WTC11 (cell line): ENCODE measurements around the gene EHD4. TPM values are rescaled to one million over a fixed set of nuclear protein-coding genes. Genes with fewer than 3 reads are reported as not detected.

ENCODE experiments used
- ATAC-seq: fragments of 200-7000 bp; cut with Tn5 transposase; 2 replicates; pipeline ENCODE4 v1.10.0; 2021; ENCODE audit warnings: mild to moderate bottlenecking, moderate library complexity
- CTCF ChIA-PET: fragments of 300-600 bp; sonication (Branson Sonifier 250); formaldehyde crosslinking; loops from one replicate; lab custom pipeline; 2021; ENCODE audit warnings: antibody characterized with exemption; lab: Charles Lee
- POLR2A ChIA-PET: fragments of 350-600 bp; sonication (Branson Sonifier 250); formaldehyde crosslinking; loops from one replicate; lab custom pipeline; 2021; ENCODE audit warnings: antibody characterized with exemption; lab: Charles Lee
- DNase-seq: peaks from one replicate; pipeline ENCODE4 v3.0.0; 2021; ENCODE audit warnings: low spot score
- H3K27ac Mint-ChIP-seq: 2 replicates; pipeline ENCODE4 v1.8.0; 2021; ENCODE audit warnings: mixed read lengths
- H3K27me3 Mint-ChIP-seq: 2 replicates; pipeline ENCODE4 v1.8.0; 2021; ENCODE audit warnings: low read depth, mild to moderate bottlenecking, moderate library complexity, mixed read lengths
- H3K36me3 Mint-ChIP-seq: 2 replicates; pipeline ENCODE4 v1.8.0; 2021; ENCODE audit warnings: mixed read lengths
- H3K4me1 Mint-ChIP-seq: 2 replicates; pipeline ENCODE4 v1.8.0; 2022; ENCODE audit warnings: mixed read lengths
- H3K4me3 Mint-ChIP-seq: 2 replicates; pipeline ENCODE4 v1.8.0; 2021; ENCODE audit warnings: mild to moderate bottlenecking, moderate library complexity, mixed read lengths
- H3K9me3 Mint-ChIP-seq: 2 replicates; pipeline ENCODE4 v1.8.0; 2021; ENCODE audit warnings: mixed read lengths
- CDX4 ChIP-seq: fragments of 250-450 bp; sonication (Bioruptor Pico); IDR thresholded peaks from 2 replicates; pipeline ENCODE4 v1.9.0; 2021; ENCODE audit warnings: moderate library complexity, mild to moderate bottlenecking, inconsistent platforms, borderline replicate concordance
- CTCF ChIP-seq: fragments of 200-600 bp; IDR thresholded peaks from 2 replicates; pipeline ENCODE4 v1.8.0; 2022; ENCODE audit warnings: antibody characterized with exemption
- E2F4 ChIP-seq: sonication (generic); formaldehyde crosslinking; IDR thresholded peaks from 2 replicates; pipeline ENCODE4 v1.8.1; 2022; ENCODE audit warnings: low read depth, mild to moderate bottlenecking, moderate library complexity, missing genetic modification reagents, borderline replicate concordance
- GRHL2 ChIP-seq: fragments of 250-450 bp; sonication (Bioruptor Pico); IDR thresholded peaks from 2 replicates; pipeline ENCODE4 v1.8.0; 2022; ENCODE audit warnings: mild to moderate bottlenecking, moderate library complexity; ENCODE audit not compliant: insufficient replicate concordance, severe bottlenecking
- GTF2I ChIP-seq: fragments of 250-450 bp; sonication (Bioruptor Pico); conservative IDR thresholded peaks from 2 replicates; pipeline ENCODE4 v1.4.0; 2021; ENCODE audit warnings: mild to moderate bottlenecking
- HMGA2 ChIP-seq: fragments of 250-450 bp; sonication (Bioruptor Pico); IDR thresholded peaks from 2 replicates; pipeline ENCODE4 v1.4.0; 2021; ENCODE audit warnings: mild to moderate bottlenecking, moderate library complexity
- HMGXB4 ChIP-seq: sonication (generic); formaldehyde crosslinking; IDR thresholded peaks from 2 replicates; pipeline ENCODE4 v1.8.1; 2023; ENCODE audit warnings: mild to moderate bottlenecking, moderate library complexity, missing genetic modification reagents
- IRF2 ChIP-seq: sonication (generic); formaldehyde crosslinking; IDR thresholded peaks from 2 replicates; pipeline ENCODE4 v1.8.0; 2022; ENCODE audit warnings: low read depth, missing genetic modification reagents, borderline replicate concordance
- MAX ChIP-seq: sonication (generic); formaldehyde crosslinking; IDR thresholded peaks from 2 replicates; pipeline ENCODE4 v1.8.0; 2022; ENCODE audit warnings: mild to moderate bottlenecking, missing genetic modification reagents
- PRRX2 ChIP-seq: fragments of 250-450 bp; sonication (Bioruptor Pico); IDR thresholded peaks from 2 replicates; pipeline ENCODE4 v1.8.0; 2021; ENCODE audit warnings: mild to moderate bottlenecking
- RELA ChIP-seq: sonication (generic); formaldehyde crosslinking; IDR thresholded peaks from 2 replicates; pipeline ENCODE4 v1.8.1; 2022; ENCODE audit warnings: missing genetic modification reagents, mild to moderate bottlenecking, borderline replicate concordance
- SMAD3 ChIP-seq: sonication (generic); formaldehyde crosslinking; IDR thresholded peaks from 2 replicates; pipeline ENCODE4 v1.8.0; 2022; ENCODE audit warnings: missing genetic modification reagents, mild to moderate bottlenecking, borderline replicate concordance
- SP1 ChIP-seq: sonication (generic); formaldehyde crosslinking; conservative IDR thresholded peaks from 2 replicates; pipeline ENCODE4 v1.8.1; 2022; ENCODE audit warnings: missing genetic modification reagents
- TEAD1 ChIP-seq: sonication (generic); formaldehyde crosslinking; IDR thresholded peaks from 2 replicates; pipeline ENCODE4 v1.8.0; 2022; ENCODE audit warnings: mild to moderate bottlenecking, missing genetic modification reagents
- ZMAT4 ChIP-seq: fragments of 250-450 bp; sonication (Bioruptor Pico); IDR thresholded peaks from 2 replicates; pipeline ENCODE4 v1.9.0; 2021; ENCODE audit warnings: mild to moderate bottlenecking
- ZNF219 ChIP-seq: sonication (generic); formaldehyde crosslinking; IDR thresholded peaks from 2 replicates; pipeline ENCODE4 v1.8.0; 2023; ENCODE audit warnings: missing genetic modification reagents, mild to moderate bottlenecking, borderline replicate concordance
- ZNF396 ChIP-seq: fragments of 250-450 bp; sonication (Bioruptor Pico); IDR thresholded peaks from 2 replicates; pipeline ENCODE4 v1.8.0; 2021; ENCODE audit warnings: mild to moderate bottlenecking, moderate library complexity, borderline replicate concordance
- total RNA-seq: library from RNA; stranded (reverse); gene quantifications from 3 replicates; pipeline ENCODE4 v1.2.3, GENCODE V29; 2021

The EHD4 gene
- total RNA-seq, 1 experiment from 2014 or later, result 23.9 TPM

GRCh38 chr15:41934843-41935242, 37.5 kb downstream of the EHD4 start:
- Mint-ChIP-seq H3K4me3 (no peak overlapping the region), H3K9me3 (no peaks in the 10 kb centered on the region), H3K27ac (peak overlapping the region; percentile 72), H3K27me3 (no peaks in the 10 kb centered on the region), H3K36me3 (peaks cover 8% of the 10 kb centered on the region; the same call in 1 of the 2 replicates), H3K4me1 (peaks cover 34% of the 10 kb centered on the region)
- ATAC-seq, result peak; percentile 62
- no peak for DNase-seq
- no peak for TF ChIP-seq CTCF
- no peak for TF ChIP-seq ZNF219
- no peak for TF ChIP-seq SP1 (CRISPR knock-in tag)
- TF ChIP-seq IRF2 (CRISPR knock-in tag), result no peak
- TF ChIP-seq TEAD1 (CRISPR knock-in tag), result no peak
- TF ChIP-seq GTF2I (CRISPR knock-in tag), result no peak
- no peak for TF ChIP-seq SMAD3
- TF ChIP-seq E2F4 (CRISPR knock-in tag), result no peak
- no peak for TF ChIP-seq RELA
- no peak for TF ChIP-seq MAX
- no peak for TF ChIP-seq HMGXB4 (CRISPR knock-in tag)
- no peak for TF ChIP-seq ZNF396 (CRISPR knock-in tag)
- TF ChIP-seq ZMAT4 (CRISPR knock-in tag), result no peak
- CTCF ChIA-PET, result interaction anchor here (1.0 to 1.4 kb wide), 3 partner anchors 15 to 55 kb away, joined by 3 to 4 read pairs (median 3); no protein-coding TSS in a partner anchor
- POLR2A ChIA-PET, result interaction anchor here (0.6 kb wide), 1 partner anchor 126 kb away, joined by 4 read pairs; no protein-coding TSS in a partner anchor

GRCh38 chr15:41933771-41934170, 38.6 kb downstream of the EHD4 start:
- POLR2A ChIA-PET, result no interaction called here
- no peaks in the 10 kb centered on the region for H3K9me3 Mint-ChIP-seq
- TF ChIP-seq PRRX2 (CRISPR knock-in tag) (no peak), ZNF219 (no peak), GRHL2 (CRISPR knock-in tag) (no peak), CDX4 (CRISPR knock-in tag) (no peak), HMGA2 (no peak)
- TF ChIP-seq, all 79 proteins: peak for 0
- Mint-ChIP-seq H3K36me3 (peaks cover 8% of the 10 kb centered on the region; the same call in 1 of the 2 replicates), H3K27me3 (no peaks in the 10 kb centered on the region), H3K4me3 (no peak overlapping the region), H3K27ac (no peak overlapping the region; the same call in 1 of the 2 replicates), H3K4me1 (peaks cover 40% of the 10 kb centered on the region)
- ATAC-seq, result no peak
- CTCF ChIA-PET, result interaction anchor here (0.8 to 1.1 kb wide), 4 partner anchors 16 to 160 kb away, joined by 3 to 5 read pairs (median 4); no protein-coding TSS in a partner anchor
- no peak for DNase-seq
